GM19023 (cell line): ENCODE results near the gene ZNF750.

Source experiments
- ATAC-seq: cut with Tn5 transposase; IDR thresholded peaks from one replicate; pipeline ENCODE4 v1.9.1; 2021; ENCODE audit warnings: mild to moderate bottlenecking, moderate library complexity; ENCODE audit not compliant: unreplicated experiment

The ZNF750 gene

GRCh38 chr17:82873521-82873920 is 33.7 kb upstream of the ZNF750 start:
- ATAC-seq, result no peak

- ATAC-seq, result no peak
Measured at GRCh38 chr17:82872591-82873520, 33.0 kb upstream of the ZNF750 start.

- no peak for ATAC-seq
Measured at GRCh38 chr17:82871776-82872561, 32.1 kb upstream of the ZNF750 start.

- ATAC-seq, result peak; percentile 52
Measured at GRCh38 chr17:82871056-82871775, 31.4 kb upstream of the ZNF750 start.

- no peak for ATAC-seq
Measured at GRCh38 chr17:82870541-82870940, 30.7 kb upstream of the ZNF750 start.

GRCh38 chr17:82870091-82870491 is 30.3 kb upstream of the ZNF750 start:
- no peak for ATAC-seq

GRCh38 chr17:82869536-82869935 is 29.7 kb upstream of the ZNF750 start:
- no peak for ATAC-seq

- ATAC-seq, result no peak
Measured at GRCh38 chr17:82868715-82869131, 28.9 kb upstream of the ZNF750 start.

GRCh38 chr17:82867763-82868325 is 28.0 kb upstream of the ZNF750 start:
- ATAC-seq, result no peak

GRCh38 chr17:82866590-82867191 is 26.9 kb upstream of the ZNF750 start:
- ATAC-seq, result no peak

- no peak for ATAC-seq
Measured at GRCh38 chr17:82865774-82866395, 26.1 kb upstream of the ZNF750 start.

- ATAC-seq, result no peak
Measured at GRCh38 chr17:82865274-82865673, 25.5 kb upstream of the ZNF750 start.

GRCh38 chr17:82864713-82865248 is 25.0 kb upstream of the ZNF750 start:
- ATAC-seq, result no peak

GRCh38 chr17:82863941-82864712 is 24.3 kb upstream of the ZNF750 start:
- ATAC-seq, result peak; percentile 85

- ATAC-seq, result no peak
Measured at GRCh38 chr17:82863383-82863940, 23.6 kb upstream of the ZNF750 start.

- no peak for ATAC-seq
Measured at GRCh38 chr17:82862737-82863382, 23.0 kb upstream of the ZNF750 start.

- ATAC-seq, result no peak
Measured at GRCh38 chr17:82862191-82862590, 22.4 kb upstream of the ZNF750 start.

GRCh38 chr17:82861393-82861775 is 21.6 kb upstream of the ZNF750 start:
- ATAC-seq, result no peak
